GM10847 (cell line): ENCODE data around the gene MYPN.

Source experiments
- POLR2A ChIP-seq: IDR thresholded peaks from 2 replicates; pipeline ENCODE4 v1.6.1; 2011; ENCODE audit not compliant: insufficient read length; ENCODE audit errors: extremely low read depth

Gene MYPN

DNA sequence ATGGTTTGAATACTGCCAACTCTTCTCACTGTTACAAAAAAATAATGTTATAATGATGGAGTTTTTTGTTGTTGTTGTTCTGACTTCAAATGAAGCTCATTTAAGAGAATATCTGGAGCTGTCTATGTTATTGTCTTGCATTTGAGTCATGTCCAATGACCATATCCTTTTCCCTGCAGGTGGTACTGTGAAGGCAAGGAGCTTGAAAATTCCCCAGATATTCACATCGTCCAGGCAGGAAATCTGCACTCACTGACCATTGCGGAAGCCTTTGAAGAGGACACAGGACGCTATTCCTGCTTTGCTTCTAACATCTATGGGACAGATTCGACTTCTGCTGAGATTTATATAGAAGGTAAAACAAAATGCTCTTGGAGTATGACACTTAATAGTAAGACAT lies 33.5 kb downstream of the MYPN start:
- no peak for TF ChIP-seq POLR2A

DNA sequence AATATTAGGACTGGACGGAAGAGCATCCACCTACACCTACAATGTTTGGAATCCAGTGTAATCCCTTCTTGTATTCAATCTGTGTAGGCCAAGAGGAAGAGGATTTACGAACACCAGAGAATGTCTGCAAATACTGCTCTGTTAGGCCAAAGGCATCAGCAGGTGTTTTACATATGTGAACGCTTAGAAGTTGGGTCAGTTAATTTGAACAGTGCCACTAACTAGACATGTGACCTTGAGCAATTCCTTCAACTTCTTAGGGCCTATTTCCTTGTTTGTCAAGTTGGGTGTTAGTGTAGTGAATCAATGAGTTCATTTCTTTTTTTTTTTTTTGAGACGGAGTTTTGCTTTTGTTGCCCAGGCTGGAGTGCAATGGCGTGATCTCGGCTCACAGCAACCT lies 35.4 kb downstream of the MYPN start:
- no peak for TF ChIP-seq POLR2A

DNA sequence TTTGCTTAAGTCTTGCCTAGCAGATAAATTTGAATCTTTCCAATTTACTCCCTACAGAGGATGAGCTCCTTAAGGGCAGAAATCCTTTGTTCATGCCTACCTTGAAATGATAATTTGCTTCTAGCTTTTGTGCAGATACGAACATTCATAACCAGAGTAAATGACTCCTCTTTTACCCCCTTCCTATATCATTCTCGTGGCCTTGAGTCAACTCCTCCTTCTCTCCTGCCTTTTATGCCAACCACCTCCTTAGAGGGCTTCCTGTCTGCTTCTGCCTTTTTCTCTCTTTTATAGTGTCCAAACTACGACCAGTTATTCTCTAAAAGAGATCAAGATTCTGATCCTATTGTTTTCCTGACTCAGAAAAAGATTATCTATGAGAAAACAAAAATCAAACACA lies 36.4 kb downstream of the MYPN start:
- no peak for TF ChIP-seq POLR2A

DNA sequence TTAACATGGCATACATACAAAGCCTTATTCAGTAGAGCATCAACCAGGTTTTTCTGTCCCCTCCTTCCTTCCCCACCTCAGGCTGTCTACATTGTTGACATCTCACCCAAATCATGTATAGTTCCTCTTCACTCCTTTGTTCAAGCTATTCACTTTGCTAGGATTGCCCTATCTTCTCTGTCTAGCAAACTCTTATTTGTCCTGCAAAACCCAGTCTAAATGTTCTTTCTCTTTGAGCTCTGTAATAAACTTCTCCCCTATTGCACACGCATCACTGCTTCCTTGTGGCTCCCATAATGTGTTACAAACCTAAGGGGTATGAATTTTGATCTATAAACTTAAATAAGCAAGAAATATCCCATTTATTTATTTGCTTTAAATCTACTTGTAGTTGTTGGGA lies 36.8 kb downstream of the MYPN start:
- TF ChIP-seq POLR2A: no peak

DNA sequence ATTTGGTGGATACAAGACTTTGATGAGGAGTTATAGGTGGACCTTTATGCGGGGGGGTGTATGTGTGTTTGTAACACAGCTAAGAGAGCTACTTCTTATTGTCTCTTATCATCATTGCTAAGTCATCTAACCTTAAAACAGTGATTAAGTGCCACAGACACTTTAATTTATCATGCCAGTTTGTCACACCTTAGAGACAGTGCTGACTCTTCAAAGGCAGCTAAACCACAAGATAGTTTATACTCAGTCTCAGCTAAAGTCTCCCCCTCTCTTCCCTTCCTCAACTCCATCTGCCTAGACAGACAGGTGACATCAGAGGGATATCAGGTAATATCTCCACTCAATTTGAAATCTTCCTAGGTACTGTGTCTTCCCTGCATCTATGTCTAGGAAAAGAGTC lies 42.2 kb downstream of the MYPN start:
- no peak for TF ChIP-seq POLR2A

DNA sequence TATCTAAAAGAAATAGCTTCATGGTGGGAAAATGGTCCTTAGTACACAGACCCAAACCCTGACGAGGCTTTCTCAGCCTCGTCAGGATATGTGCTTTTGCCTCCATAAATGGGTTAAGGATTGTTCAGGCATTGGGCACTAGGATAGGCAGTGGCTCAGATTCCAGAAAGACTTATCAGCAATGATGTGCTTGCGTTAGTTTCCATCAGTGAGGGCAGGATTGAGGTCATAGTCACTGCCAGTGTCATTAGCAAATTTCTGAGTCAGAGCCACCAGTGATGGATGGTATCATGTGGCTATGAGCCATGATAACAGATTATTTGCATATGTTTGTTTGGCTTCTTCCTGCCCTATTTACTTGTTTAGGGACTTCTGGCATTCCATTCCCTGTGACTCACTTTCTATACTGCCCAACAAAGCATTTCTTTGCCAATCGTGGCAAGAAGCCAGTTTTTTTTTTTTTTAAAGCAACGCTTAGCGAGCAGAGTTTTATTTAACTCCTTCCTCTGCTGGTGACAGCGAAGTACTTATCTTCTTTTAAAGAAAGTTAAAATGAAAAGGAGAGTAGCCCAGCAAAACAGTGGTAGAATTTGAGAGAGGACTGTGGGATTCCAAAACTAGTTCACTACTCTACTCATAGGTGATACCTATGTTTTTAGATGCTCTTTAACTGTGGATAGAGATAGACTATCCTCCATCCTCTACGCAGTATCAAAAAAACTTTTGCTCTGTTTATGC lies 44.4 kb downstream of the MYPN start:
- TF ChIP-seq POLR2A: no peak

DNA sequence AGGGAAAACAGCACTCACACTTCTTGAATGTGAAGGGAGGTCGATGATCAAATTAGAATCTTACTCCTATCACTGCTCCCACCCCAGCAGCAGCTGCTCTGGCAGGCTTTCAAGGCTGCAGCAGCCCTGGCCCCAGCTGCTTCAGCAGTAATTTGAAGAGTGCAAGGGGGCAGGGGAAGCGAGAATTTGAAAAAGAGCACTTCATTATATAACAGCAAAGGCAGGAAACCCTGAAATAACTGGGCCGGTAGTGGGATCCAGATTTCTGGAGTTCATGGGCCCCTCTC lies 44.9 kb downstream of the MYPN start:
- no peak for TF ChIP-seq POLR2A

DNA sequence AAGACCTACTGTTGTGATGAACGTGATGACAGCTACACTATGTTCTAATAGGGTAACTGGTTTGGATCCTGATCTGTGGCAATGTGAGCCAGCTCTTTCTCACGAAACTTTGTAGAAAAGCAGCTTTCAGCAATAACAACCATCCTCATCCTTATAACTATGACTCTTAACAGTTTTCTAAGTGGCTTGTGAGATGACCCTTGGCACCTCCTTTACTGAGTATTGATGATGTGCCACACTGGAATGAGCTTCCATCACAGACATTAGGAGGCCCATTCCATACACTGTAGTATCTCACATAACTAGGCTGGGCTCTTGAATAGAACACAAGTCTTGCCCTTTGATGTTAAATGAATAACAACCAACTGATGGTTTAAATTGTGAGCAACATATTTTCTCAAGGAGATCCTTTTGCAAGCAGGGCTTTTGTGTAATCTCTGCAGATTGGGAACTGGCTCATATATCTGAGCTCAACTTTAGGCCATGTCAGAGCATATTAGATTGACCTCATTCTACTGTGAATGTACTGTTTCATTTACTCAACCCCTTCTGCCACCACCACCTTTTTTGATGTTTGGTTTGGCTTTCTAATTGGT lies 46.4 kb downstream of the MYPN start:
- no peak for TF ChIP-seq POLR2A

DNA sequence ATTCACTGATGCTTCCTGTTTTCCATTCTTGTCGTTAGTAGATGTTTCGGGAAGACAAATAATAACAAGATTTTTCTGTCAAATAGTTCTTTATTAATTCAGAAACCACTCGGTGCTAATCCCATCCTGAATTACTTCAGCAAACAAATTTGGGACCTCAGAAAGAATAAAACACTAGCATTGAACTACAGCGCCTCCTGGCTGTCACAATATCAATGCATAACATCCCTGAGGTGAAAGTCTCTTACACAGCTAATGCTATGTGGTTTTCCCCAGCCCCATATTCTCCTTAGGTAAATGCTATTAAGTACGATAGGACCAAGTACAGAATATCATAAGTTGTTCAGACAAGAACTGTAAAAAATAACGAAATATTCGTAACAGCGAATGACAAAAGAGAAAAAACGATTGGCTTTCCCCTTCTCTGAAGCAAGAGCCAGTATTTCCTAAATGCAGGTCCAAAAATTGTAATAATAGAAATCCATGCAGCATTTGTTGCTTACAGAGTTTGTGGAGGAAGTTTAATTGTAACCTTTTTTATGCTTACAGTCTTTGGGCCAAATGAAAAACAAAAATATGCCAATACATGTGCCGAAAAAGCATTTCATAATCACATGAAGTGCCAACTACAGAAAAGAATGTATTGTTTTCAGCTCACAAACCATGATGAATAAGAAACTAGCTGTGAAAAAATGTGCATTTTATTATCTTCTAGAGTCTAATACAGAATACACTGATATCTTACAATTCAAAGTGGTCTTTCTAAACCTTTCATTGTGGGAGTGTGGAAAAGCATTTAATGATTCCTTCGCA lies 47.3 kb downstream of the MYPN start:
- no peak for TF ChIP-seq POLR2A

DNA sequence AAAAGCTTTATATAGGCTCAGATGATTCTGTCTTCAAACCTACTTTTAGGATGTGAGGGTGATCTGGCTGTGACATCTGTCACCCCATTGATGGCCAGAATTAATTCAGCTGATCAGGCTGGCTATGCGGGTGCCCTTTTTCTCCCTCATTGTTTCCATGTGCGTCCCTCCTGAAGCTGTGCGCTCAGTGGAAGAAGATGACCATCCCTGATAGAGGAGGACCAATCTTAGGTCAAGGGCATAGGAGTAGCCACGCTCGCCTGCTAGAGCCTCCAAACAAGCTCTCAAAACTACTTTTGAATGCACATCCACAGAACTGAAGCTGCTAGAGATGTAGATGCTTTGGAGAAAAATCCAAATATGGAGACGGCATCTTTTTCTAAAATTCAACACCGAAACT lies 48.7 kb downstream of the MYPN start:
- TF ChIP-seq POLR2A: no peak

DNA sequence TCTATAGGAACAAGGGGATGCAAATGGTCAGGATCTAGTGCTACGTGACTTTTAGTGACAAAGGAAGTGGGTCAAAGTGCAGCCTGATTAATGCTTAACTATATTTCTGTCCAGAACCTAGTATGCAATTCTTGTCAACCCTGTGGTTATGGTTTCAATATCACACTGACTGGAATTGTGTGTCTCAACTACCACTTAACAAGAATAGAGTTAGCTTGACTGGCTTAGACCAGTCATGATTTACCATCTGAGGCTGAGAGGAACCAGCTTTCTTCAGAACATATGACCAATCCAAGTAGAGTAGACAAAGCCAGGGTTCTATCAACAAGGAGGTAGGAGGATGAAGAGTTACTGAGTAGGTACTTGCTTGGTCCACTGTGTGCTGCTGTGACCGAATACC lies 54.4 kb downstream of the MYPN start:
- TF ChIP-seq POLR2A: no peak

DNA sequence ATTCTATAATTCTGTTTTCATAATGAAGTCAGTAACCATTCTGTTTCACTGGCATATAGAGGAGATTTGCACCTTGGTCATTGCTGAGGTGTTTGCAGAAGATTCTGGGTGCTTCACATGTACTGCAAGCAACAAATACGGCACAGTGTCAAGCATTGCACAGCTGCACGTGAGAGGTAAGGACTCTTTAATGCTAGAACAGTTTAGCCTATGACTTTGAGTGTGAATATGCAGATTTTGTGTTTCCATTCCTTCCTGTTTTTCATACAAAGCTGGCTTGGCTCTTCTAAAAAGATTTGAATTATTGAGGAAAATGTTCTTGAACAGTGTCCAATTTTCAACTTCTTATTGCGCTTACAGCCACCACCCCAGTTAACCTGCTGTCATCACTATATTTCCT lies 56.4 kb downstream of the MYPN start:
- TF ChIP-seq POLR2A: no peak

DNA sequence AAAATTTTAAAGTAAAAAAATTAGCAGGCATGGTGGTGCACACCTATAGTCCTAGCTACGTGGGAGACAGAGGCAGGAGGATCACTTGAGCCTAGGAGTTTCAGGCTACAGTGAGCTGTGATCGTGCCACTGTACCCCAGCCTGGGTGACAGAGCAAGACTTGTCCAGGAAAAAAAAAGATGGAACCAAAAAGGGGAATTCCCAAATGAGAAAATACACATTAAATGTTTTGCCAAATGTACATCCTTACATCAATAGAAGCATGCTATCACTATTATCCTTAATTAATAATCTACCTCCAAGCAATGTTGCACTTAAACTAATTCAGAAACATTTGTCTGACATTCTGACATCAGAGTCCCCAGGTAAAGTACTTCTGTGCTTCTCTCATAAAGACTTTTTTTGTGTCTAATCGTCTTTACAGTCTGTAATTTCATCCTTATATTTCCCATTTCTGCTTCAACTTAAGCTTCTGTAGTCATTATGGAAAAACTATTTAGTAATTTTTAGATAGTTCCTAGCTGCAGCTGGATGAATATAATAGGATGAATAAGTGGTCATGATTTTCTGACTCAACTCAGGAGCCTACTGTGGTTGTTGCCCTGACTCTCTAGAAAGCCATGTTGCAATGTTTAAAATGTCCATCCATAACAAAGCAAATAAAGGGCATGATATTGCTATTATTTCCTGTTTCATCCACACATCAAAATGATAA lies 57.7 kb downstream of the MYPN start:
- no peak for TF ChIP-seq POLR2A

DNA sequence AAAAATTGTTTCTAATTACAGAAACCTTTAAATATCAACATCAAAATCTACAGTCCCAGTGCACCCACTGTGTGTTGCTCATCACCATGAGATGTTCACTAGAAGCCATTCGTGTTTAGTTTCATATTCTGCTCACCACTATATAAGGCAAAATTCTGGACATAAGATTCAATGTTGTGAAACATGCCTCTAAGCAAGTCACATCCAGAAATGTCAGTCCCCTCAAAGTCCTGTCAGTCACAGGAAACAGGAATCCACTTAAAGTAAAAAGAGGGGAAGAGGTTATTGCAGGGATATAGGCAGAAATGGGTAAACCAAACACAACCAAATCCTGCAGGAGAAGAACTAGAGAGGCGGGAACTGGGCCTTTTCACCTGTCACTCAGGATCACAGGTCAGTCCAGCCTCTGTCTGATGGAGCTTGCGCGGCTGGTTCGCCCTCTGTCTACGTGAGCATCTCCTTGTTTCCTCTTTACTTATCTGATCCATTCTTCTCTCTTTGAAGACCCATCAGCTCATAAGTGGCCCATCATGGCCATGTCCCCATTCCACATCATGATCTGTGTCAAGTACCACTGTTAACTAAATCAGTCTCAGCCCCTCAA lies 58.4 kb downstream of the MYPN start:
- no peak for TF ChIP-seq POLR2A

DNA sequence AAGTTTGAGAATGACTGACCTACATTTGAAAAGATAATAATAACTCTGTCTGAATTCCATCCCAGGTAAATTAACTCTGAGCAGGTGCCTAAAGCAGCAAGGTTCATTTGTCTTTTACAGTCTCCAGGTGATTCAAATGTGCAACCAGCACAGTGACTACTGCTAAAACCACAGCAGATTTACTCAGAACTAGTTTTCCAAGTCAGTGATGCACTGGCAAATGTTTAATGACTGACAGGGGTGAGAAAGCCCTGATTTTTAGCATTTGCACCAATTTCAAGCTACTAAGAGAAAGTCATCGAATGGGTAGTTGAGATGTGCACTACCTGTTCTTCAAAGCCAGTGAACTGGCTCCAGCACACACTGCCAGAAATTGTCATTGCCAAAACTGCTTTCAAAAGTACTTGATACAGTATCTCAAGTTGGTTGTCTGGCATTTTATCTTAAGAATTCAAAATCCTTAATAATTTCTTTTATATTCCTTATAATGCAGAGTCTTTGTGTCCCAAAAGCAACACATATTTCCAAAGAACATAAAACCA lies 62.3 kb downstream of the MYPN start:
- no peak for TF ChIP-seq POLR2A

DNA sequence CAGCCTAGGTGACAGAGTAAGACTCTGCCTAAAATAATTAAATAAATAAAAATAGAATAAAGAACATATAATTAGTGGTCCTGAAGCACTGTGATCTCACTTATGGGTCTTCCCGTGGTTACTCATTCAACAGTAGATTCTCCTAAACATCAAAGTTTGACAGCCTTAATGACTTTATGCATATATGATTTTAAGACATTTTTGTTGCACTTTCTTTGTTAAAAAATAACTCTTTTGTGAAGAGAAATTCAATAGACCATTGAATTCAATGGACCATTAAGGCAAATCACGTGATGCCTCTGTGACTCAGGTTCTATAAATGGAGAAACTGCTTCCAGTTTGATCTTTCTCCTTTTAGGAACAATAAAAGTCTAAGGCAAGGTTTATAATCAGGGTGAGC lies 63.0 kb downstream of the MYPN start:
- no peak for TF ChIP-seq POLR2A

DNA sequence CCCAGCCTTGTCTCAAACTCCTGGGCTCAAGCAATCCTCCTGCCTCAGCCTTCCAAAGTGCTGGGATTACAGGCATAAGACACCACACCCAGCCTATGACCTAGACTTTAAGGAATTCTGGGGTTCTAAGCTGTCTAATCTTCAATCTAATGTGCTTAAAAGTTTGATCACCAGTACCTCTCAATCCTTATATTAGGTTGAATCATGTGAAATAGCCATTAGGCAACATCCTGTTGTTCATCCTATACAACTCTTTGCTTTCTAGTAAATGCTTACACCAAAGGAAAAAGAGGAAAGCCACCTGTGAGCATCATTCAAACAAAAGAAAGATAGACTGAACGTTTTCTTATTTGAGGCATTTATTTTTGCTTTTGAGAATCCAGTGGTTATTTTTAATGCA lies 66.7 kb downstream of the MYPN start:
- TF ChIP-seq POLR2A: no peak
